22Rv1 (cell line): ENCODE measurements around the gene OBP2A.

Source experiments
- H3K27ac ChIP-seq: fragments of 450-650 bp; 2 replicates; pipeline ENCODE4 v1.5.1; 2017
- CTCF ChIP-seq: fragments of 450-650 bp; IDR thresholded peaks from 2 replicates; pipeline ENCODE4 v1.5.1; 2017; ENCODE audit warnings: mild to moderate bottlenecking
- ZFX ChIP-seq: fragments of 450-650 bp; IDR thresholded peaks from 2 replicates; pipeline ENCODE4 v1.6.1; 2017; ENCODE audit warnings: antibody characterized with exemption, borderline replicate concordance

Gene OBP2A

GRCh38 chr9:135581636-135582426 is 35.9 kb downstream of the OBP2A start:
- no peak overlapping the region for H3K27ac ChIP-seq
- TF ChIP-seq CTCF (no peak), ZFX (no peak)

GRCh38 chr9:135582541-135582940 is 36.6 kb downstream of the OBP2A start:
- H3K27ac ChIP-seq = no peak overlapping the region
- no peak for TF ChIP-seq ZFX
- TF ChIP-seq CTCF = no peak

- H3K27ac ChIP-seq = no peak overlapping the region
- TF ChIP-seq CTCF (no peak), ZFX (no peak)
These were observed 37.2 kb downstream of the OBP2A start for GRCh38 chr9:135582966-135583687.

- no peak for TF ChIP-seq ZFX
- no peak for TF ChIP-seq CTCF
These were observed 37.7 kb downstream of the OBP2A start for GRCh38 chr9:135583688-135584011.

GRCh38 chr9:135584371-135584770 is 38.4 kb downstream of the OBP2A start:
- H3K27ac ChIP-seq = no peak overlapping the region
- no peak for TF ChIP-seq ZFX
- no peak for TF ChIP-seq CTCF

More at GRCh38 chr9:135583688-135584011, 37.7 kb downstream of the OBP2A start:
- H3K27ac ChIP-seq = no peak overlapping the region

- no peak overlapping the region for H3K27ac ChIP-seq
- TF ChIP-seq ZFX (no peak), CTCF (no peak)
These were observed 39.0 kb downstream of the OBP2A start for GRCh38 chr9:135584934-135585333.

GRCh38 chr9:135586601-135587109 is 40.7 kb downstream of the OBP2A start:
- H3K27ac ChIP-seq = no peak overlapping the region
- no peak for TF ChIP-seq ZFX
- no peak for TF ChIP-seq CTCF
